Effector memory CD4-positive, alpha-beta T cell (primary cell): Measurements from ENCODE around the gene CRYL1.

Experiments used
- DNase-seq, 3 donors: peaks; one replicate each; pipeline ENCODE4 v3.0.0-alpha.2; 2020
- H3K27ac ChIP-seq: 2 replicates; pipeline ENCODE4 v1.7.0; 2013; ENCODE audit warnings: mild to moderate bottlenecking, low read length, moderate library complexity; ENCODE audit not compliant: insufficient read depth, poor library complexity, severe bottlenecking
- H3K27me3 ChIP-seq: replicated peaks from 2 replicates; pipeline ENCODE4 v1.7.0; 2013; ENCODE audit warnings: mild to moderate bottlenecking, low read length; ENCODE audit not compliant: insufficient read depth, control insufficient read depth, poor library complexity, severe bottlenecking
- H3K36me3 ChIP-seq: 2 replicates; pipeline ENCODE4 v1.7.0; 2013; ENCODE audit warnings: mild to moderate bottlenecking, low read length, moderate library complexity; ENCODE audit not compliant: control insufficient read depth, insufficient read depth
- H3K4me1 ChIP-seq: 2 replicates; pipeline ENCODE4 v1.7.0; 2013; ENCODE audit warnings: low read length, mild to moderate bottlenecking; ENCODE audit not compliant: control insufficient read depth, insufficient read depth, poor library complexity, severe bottlenecking
- H3K4me3 ChIP-seq: 2 replicates; pipeline ENCODE4 v1.7.0; 2013; ENCODE audit warnings: low read length, low read depth, mild to moderate bottlenecking; ENCODE audit not compliant: insufficient read depth, poor library complexity, severe bottlenecking
- H3K9me3 ChIP-seq: 2 replicates; pipeline ENCODE4 v1.7.0; 2013; ENCODE audit warnings: mild to moderate bottlenecking, low read length, moderate library complexity; ENCODE audit not compliant: control insufficient read depth
- total RNA-seq, 3 donors: gene quantifications; one replicate each; lab custom pipeline; 2026; lab: John Stamatoyannopoulos, UW

CRYL1 gene, protein sequence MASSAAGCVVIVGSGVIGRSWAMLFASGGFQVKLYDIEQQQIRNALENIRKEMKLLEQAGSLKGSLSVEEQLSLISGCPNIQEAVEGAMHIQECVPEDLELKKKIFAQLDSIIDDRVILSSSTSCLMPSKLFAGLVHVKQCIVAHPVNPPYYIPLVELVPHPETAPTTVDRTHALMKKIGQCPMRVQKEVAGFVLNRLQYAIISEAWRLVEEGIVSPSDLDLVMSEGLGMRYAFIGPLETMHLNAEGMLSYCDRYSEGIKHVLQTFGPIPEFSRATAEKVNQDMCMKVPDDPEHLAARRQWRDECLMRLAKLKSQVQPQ
- total RNA-seq: 5.7 to 11.2 (median 7.0) reads per million in 3 donors

DNA sequence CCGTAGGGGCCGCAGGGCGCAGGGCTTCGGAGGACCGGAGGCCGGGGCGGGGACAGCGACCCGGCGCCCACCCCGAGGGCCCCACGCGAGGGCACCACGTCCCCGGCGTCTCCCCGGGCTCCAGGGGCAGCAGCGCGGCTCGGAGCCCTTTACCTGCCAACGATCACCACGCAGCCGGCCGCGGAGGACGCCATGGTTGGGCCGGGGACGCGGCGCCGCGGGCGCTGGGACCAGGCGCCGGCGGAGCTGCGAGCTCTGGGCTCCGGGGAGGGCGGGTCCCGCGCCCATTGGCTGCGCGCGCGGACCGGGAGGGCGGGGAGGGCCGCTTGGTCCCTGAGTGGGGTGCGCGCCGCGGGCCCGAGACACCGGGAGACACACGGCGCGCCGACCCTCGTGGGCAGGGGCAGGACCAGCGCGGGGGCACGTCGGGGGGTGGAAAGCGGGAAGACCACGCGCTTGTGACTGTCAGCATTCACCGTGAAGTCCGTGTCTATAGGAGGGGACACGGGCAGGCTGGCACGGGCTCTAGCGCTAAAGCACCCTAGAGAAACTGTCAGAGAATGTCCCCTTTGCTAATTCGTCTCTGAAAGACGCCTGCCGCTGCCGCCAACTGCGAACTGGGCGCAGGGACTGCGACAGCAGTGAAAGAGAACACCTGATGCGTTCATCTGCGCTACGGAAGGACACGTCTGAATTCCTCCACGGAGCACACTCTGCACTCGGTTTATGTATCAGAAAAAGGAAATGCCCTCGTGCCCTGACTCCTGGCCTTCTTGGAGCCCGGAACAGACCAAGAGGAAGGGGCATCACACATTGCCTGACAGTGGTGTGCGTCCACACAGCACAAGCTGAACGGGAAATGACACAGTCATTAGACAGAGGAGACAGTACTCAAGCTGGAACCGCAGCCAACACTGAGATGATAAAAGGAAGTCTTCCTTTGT is at the start of gene CRYL1:
Gene CRYL1 (minus strand): TSS at position 257 of the 944 bp plus-strand sequence. CDS start 63 bp downstream, at position 194.
- no peaks in the 10 kb centered on the region for H3K9me3 ChIP-seq
- H3K4me3 ChIP-seq: peak within 1 kb of the TSS; percentile 86
- H3K4me1 ChIP-seq: peaks cover 15% of the 10 kb centered on the region
- peak; percentile 52 to 66 (median 53) for DNase-seq
- no peaks in the 10 kb centered on the region for H3K27me3 ChIP-seq
- H3K36me3 ChIP-seq: no peaks in the 10 kb centered on the region
- H3K27ac ChIP-seq: peak within 1 kb of the TSS; percentile 65

DNA sequence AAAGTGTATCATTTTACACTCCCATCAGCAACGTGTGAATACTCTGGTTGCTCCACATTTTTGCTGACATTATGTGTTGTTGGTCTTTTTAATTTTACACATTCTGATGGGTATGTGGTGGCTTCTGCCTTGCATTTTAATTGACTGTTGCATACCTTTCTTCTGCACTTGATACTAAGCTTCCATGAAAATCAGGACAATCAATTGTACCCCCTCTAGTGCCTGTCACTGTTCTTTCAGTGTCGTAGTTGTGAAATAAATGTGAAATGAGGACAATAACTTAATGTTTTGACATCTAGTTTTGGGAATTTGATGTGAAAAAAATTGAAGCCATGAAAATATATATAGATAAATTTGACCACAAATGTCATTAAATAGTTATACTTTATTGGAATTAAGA is 48.0 kb upstream of the CRYL1 start:
- H3K36me3 ChIP-seq: no peaks in the 10 kb centered on the region
- no peak for DNase-seq
- no peak overlapping the region for H3K4me3 ChIP-seq
- no peaks in the 10 kb centered on the region for H3K27me3 ChIP-seq
- H3K9me3 ChIP-seq: no peaks in the 10 kb centered on the region
- H3K4me1 ChIP-seq: no peaks in the 10 kb centered on the region
- no peak overlapping the region for H3K27ac ChIP-seq

DNA sequence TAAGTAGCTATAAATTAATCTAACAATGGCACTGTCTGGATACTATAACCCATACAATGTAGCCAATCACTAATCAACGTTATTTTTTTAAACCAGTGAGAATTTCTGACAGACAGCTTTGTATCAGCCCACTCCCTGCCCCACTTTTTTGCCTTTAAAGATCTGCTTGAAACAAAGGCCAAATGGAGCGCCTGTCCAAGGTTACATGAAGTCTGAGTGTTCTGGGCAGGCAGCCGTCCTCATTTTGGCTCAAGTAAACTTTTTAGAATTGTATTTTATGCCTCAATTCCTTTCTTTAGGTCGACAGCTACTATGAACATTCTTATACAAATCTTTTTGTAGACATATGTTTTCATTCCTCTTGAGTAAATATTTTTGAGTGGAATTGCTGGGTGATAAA is 47.5 kb upstream of the CRYL1 start:
- Histone ChIP-seq H3K4me3 (no peak overlapping the region), H3K9me3 (no peaks in the 10 kb centered on the region), H3K27me3 (no peaks in the 10 kb centered on the region), H3K4me1 (no peaks in the 10 kb centered on the region), H3K27ac (no peak overlapping the region), H3K36me3 (no peaks in the 10 kb centered on the region)
- DNase-seq: no peak

- H3K36me3 ChIP-seq: no peaks in the 10 kb centered on the region
- H3K4me3 ChIP-seq: no peak overlapping the region
- H3K27me3 ChIP-seq: no peaks in the 10 kb centered on the region
- peaks cover 4% of the 10 kb centered on the region for H3K4me1 ChIP-seq
- H3K27ac ChIP-seq: no peak overlapping the region
- no peaks in the 10 kb centered on the region for H3K9me3 ChIP-seq
- no peak for DNase-seq
Measured at GRCh38 chr13:20571676-20572075, 46.0 kb upstream of the CRYL1 start.

DNA sequence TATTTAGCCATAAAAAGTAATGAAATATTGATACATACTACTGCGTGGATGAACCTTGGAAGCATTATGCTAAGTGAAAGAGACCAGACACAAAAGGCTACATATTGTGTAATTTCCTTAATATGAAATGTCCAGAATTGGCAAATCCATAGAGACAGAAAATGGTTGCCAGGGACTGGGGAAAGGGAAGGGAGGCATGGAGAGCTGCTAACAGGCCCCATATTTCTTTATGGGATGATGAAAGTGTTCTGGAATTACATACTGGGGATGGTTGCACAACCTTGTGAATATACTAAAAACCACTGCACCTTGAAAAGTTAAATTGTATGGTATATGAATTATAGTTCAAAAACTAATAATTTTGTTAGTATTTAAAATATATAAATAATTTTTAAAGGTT is 44.9 kb upstream of the CRYL1 start:
- no peak overlapping the region for H3K4me3 ChIP-seq
- peaks cover 4% of the 10 kb centered on the region for H3K4me1 ChIP-seq
- H3K27me3 ChIP-seq: no peaks in the 10 kb centered on the region
- no peaks in the 10 kb centered on the region for H3K36me3 ChIP-seq
- no peak overlapping the region for H3K27ac ChIP-seq
- no peaks in the 10 kb centered on the region for H3K9me3 ChIP-seq
- no peak for DNase-seq

- peak overlapping the region; percentile 70 for H3K4me3 ChIP-seq
- DNase-seq: no peak
Measured at GRCh38 chr13:20567881-20568528, 42.3 kb upstream of the CRYL1 start.

GRCh38 chr13:20566898-20567874 is 41.5 kb upstream of the CRYL1 start, which contains the start of gene IFT88:
Gene IFT88 (plus strand): TSS chr13:20567157. CDS start chr13:20574386, 7,229 bp downstream.
- no peaks in the 10 kb centered on the region for H3K27me3 ChIP-seq
- peak within 1 kb of the TSS; percentile 70 for H3K4me3 ChIP-seq
- peaks cover 4% of the 10 kb centered on the region for H3K4me1 ChIP-seq
- peak within 1 kb of the TSS; percentile 67 for H3K27ac ChIP-seq
- no peaks in the 10 kb centered on the region for H3K36me3 ChIP-seq
- no peaks in the 10 kb centered on the region for H3K9me3 ChIP-seq
- peak; percentile 62 to 73 (median 71) for DNase-seq

More at GRCh38 chr13:20567881-20568528, 42.3 kb upstream of the CRYL1 start:
- H3K27me3 ChIP-seq: no peaks in the 10 kb centered on the region
- H3K27ac ChIP-seq: no peak overlapping the region
- no peaks in the 10 kb centered on the region for H3K9me3 ChIP-seq
- no peaks in the 10 kb centered on the region for H3K36me3 ChIP-seq
- H3K4me1 ChIP-seq: peaks cover 4% of the 10 kb centered on the region

DNA sequence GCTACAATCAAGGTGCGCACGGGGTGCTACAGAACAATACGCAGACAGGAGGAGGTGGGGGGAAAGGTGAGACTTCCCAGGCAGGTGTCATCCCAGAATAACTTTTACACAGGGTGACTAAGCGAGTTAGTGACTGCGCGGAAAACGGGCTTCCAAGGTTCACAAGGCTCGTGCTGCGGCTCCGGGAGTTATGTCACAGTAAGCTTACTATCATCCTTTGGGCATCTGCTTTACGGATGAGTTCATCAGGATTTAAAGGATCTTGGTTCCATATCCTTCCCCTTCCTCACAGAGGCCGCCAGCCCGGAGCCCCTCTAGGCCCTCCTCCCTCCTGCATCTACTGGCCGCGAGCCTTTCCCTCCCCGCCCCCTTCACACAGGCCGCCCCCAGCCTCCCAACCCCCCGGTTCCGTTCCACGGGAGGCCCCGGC is 40.8 kb upstream of the CRYL1 start:
- Histone ChIP-seq H3K9me3 (no peaks in the 10 kb centered on the region), H3K4me3 (peak overlapping the region; percentile 70)

More for the DNA sequence above, 40.8 kb upstream of the CRYL1 start:
- Histone ChIP-seq H3K27me3 (no peaks in the 10 kb centered on the region), H3K27ac (peak overlapping the region; percentile 67), H3K4me1 (peaks cover 4% of the 10 kb centered on the region), H3K36me3 (no peaks in the 10 kb centered on the region)
- DNase-seq: peak in 1 of 3 donors; percentile 1
